HUDEP-2 (cell line): ENCODE data around the gene EBF3.

Experiments
- DNase-seq, 76 experiments: peaks; one replicate each; lab custom pipeline; 2025; ENCODE audit not compliant: unreplicated experiment in 76 of 76; lab: John Stamatoyannopoulos, UW

Gene EBF3

DNA sequence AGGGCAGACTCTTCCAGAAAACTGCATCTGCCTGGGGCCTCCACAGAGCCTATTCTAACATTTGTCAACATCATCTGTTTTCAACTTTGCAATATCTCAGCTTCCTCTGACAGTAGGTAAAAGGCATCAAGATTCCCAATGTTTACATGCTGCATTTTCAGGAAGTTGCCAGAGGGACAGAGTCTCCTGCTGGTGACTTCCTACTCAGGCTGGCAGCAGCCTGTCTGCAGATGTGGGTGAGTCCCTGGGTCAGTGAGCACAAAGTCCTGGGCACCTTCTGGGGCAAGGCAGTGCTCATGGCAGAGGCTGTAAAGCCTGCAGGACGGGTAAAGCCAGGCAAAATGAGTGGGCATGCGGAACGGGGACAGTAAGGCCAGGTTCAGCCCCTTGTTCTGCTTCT lies 69.4 kb downstream of the EBF3 start:
- DNase-seq, result no peak

DNA sequence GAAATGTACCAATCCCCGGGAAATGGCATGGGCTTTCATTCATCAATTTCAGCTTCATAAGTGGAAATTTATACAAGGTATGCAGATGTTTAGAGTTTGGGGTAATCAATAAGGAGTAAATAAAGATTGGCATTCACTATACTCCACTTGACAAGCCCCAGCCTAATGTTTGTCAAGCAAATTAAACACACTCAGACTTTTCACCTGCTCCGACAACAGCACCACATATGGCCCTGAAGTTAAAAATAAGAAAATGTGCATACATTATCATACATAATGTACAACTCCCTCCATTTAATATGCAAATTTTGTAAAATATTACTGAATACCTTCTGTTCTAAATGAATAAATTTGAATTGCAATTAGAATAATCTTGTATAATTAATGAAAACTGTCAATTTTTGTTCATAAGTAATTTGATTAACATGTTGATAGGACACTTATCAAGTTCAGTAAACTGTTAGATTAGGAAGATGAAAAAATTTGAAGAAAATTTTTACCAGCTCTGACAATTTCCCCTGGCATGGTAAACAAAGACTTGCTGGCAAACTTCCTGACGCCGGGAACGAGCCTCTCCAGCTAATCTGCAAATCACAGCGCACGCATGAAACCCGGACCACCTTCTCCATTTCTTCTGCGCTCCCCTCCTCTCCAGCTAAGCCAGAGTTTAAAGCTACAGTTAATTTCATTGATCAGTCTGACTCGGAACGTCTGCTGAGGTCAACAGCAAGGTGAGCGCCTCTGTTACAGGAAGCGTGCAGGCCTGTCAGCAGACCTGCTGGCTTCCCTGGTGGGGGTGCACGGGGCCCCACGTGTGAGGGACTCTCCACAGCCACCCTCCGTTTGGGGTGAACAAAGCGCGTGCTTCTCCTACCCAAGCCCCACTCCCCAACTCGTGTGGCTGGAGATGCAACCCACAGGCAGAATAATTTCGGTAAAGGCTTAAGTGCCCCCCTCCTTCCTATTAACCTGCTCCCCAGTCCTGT lies 70.7 kb downstream of the EBF3 start:
- no peak for DNase-seq

DNA sequence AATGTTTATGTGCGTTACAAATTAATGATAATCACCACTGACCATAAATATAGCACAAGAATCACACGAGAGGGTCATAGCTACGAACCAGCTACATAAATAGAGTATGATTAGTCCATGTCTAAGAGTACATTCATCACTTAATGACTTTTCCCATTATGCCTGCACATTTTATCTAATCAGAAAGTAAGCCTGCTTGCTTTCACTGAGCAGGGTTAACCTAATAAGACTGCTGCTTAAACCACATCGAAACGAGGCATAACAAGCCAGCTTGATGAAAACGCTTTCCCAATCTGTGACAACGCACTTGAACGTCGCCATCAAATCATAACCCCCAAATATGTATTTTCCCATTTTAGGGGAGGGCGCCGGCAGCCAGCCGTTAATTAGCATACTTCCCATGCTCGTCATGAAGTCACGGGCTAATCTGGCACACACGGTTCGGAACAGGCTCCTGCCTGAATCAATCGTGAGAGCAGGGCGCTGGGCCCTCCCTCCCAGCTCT lies 71.5 kb downstream of the EBF3 start:
- DNase-seq, result no peak

DNA sequence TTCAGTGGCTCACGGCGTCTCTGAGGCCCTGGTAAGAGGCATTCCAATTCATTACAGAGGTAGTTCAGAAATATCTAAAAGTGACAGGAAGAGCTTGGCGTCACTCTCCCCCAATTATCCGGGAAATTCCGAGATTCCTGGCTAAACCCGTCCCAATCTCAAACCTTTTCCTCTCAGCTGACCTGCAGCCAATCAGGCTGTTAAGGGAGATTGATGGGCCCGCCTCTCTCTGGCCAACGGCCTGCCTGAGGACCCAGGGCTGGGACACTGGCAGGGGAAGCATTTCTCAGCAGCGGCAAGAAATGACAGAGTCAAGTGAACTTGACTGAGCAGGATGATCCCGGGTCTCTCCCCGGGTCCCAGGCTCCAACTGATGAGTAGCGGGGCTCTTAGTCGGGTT lies 72.3 kb downstream of the EBF3 start:
- no peak for DNase-seq

DNA sequence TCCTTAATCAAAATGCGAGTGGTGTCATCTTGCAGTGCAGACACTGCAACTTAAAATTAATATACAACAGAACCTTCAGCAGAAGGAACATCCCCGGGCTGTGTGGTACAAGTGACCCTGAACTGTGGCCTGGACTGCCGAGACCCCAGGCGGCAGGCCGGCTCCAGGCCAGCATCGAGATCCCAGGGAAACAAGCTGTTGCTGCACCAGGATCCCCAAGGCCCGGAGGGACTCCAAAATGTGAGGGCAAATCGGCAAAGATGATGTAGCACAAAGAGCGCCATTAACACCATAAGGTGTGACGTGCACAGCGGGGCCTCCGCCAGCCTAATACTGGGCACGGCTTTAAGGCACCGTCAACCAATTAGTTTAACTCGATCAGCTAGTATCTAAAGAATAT lies 73.9 kb downstream of the EBF3 start:
- no peak for DNase-seq

DNA sequence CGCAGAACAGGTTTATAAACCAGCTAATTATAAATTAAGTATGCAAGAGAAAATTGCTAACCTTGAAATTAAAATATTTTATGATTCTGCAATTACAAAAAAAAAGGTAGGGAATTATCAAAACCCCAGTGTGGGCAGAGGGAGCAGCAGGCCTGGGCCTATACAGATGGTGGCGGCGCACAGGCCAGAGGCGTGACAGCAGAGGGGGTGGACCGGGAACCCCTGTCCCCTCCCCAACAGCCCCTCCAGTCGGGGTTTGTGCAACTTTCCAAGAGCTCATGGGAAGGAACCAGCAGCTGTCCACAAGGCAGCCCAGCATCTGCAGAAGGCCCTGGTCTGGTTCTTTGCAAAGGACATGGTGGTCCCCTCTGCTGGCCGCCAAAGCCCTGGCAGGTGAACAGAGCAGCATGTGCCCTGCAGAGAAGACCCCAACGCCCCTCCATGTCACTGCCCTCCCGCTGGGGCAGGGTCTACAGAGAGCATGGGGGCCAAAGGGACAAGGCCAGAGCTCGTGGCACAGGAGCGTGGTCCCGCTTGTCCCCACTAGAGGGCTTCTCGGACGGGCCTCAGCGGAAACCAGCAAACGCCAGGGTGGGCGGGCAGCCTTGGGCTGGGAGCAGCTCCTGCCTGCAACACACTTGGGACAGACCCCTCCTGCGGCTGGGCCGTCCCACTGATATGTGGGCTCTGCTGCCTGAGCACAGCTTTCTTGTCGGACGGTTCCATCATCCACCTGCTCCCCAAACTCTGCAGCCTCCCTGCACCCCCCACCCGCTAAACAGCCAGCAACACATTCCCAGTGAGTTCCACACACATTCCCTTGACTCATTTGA lies 75.1 kb downstream of the EBF3 start:
- DNase-seq, result peak in 30 of 76 experiments; percentile 1 to 41 (median 13)

DNA sequence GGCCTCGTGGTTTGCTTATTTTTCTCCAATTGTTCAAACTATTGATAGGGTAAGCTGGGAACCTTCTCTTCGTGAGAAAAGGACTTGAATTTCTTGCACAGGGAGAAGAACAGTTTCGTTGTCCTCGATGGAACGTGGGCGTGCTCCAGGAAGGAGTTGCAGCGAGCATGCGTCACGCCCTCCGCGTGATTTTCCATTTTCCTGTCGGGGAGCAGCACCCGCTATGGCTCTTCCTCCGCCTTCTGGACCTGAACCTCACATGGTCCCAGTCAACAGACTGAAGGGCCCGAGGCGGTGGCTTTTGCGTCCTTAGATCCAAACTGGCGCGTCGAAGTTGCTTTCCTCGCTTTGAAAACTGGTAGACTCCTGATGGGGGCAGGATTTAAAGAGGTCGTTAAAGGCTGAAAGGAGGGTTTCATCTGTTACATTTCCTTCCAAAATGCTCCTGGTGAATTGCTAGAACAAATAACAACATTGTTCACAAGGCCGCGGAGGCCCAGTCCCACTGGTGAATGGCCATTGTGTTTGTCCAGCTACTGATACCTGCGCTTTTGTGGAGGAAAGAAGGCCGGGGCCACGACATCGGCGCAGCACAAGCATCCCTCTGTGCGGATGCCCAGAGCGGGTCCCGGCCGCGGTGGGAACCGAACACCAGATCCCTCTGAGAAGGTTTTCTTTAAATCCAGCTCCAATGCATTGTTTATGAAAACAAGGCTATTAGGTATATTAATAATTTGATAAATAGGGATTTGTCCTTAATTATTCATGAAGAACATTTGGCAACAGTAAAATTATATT lies 75.9 kb downstream of the EBF3 start:
- no peak for DNase-seq

DNA sequence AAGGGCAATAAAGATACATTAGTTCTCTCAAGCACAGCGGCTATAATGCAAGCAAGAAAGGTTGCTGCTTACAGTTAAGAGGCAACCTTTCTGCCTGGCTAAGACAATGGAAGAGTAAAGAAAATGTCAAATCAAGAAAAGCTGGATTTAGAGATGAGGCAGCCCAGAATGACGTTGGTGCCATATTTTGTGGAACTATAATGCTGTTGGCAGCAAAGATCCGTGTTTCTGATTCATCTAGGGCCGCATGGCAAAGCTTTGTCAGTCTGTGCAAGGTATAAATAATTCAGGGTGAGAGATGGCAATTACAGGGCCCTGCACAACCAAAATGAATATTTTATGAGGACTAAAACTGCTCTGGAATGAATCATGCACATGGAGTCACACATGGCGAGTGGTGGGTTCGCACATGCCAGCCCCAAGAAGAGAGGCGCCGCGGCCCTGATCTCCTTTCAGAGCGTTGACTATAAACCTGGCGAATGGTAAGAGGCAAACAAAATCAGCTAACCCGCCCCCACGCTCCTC lies 76.6 kb downstream of the EBF3 start:
- DNase-seq, result no peak

DNA sequence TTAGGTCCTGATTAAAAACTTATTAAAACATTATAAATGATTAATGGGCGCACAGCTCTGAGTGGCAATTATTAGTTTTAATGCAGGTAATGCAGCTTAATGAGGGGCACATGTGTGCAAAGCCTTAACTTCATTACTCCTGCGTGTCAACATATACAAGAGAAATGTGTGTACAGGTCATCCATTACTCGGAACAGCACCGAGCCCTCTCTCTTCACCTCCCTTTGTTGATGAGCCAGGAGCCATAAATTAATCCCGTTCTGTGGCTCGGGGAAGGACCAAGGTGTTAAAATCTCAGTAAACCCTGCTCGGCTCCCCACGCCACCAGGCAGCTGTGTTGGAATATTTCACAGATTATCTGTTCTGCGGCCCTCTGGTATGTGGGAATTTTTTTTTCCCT lies 77.8 kb downstream of the EBF3 start:
- DNase-seq, result no peak

DNA sequence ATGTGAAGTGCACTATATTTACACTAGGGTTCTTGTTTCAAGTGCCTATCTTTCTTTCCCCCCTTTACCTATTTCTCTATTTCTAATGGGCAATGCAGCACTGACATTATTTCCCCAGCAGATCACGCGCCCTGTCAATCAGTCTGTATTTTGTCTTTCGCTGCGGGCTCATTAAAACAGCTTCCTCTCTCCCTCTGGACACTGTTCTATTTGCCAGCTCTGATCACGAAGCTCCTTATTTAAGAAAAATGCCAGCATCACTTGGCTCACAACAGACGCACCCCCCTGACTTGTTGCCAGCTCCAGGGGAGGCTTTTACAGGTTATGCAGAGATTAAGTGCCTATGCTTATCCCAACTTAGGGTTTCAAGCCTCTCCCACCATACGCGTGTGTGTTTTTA lies 78.5 kb downstream of the EBF3 start:
- DNase-seq, result no peak

DNA sequence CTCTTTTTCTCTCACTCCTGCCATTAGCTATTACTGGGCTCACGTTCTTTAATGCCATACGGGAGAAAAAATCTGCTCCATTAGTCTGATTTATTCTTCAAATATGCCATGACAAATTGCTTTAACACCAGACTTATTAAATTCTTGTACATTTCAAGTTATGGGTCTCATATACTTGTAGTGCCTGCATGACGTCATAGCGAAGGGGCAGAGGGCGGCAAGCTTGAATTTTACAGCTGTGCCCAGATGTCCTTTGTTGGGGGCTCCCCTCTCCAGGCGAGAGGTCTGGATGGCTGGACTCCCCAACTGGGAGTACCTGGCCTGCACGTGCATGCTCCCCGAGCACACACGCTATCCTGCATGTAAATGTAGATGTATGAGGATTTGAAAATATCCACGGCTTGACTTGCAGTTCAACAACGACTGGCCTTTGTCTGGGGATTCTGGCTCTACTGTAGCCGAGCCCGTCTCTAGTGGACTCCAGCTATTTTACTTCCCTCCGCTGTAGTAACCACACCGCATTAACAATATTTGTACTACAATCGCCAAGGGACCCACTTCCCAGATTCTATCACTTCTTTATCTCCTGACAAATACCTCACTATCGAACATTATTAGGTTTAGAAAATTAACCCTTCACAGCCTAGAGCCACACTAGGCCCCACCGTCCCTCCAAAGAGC lies 79.5 kb downstream of the EBF3 start:
- no peak for DNase-seq

DNA sequence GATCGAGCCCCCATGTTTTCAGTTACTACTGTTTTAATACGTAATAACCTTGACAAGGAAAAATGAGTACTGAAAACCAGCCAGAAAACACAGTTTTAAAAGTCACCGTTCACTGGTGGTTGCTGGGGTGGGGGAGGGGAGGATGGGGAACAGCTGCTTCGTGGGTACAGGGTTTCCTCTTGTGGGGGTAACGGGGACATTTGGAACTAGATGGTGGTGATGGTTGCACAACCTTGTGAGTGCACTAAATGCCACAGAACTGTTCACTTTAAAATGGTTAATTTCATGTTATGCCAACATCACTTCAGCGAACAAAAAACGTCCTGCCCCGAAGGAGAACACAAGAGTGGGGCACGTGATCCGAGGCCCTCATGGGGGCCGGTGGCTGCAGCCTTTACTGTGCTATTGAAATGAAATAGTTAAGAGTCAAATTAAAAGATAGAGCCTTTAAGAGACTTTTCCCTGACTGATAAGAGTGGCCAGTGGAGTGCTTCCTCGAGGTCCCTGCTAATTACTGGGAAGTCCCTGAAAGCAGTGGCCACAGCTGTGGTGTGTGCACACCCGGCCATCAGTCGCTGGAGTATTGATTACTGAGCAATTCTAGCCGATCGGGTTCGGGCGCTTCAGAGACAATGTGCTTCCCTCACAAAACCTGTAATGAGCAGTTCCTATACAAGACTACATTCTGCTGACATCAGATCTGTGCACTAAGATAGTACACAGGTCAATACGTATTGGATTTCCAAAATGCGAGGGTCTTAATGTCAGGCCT lies 80.3 kb downstream of the EBF3 start:
- DNase-seq, result no peak

DNA sequence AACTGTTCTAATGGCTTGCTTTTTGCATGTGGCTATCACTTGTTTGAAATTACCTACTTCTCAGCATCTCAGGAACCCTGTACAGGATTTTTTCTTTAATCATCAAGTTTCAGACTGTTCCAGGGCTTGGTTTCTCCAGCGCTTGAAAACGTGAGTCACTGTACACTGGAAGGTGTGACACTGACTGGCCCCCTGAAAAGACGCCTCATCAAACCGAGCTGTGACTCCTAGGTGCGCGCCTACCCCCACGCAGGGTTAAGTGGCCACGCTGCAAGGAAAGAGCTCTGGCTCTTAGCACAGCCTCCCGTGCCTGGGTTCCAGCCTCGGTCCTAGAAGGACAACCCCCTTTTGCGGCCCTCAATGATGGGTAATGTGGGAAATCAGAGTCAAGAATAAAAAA lies 81.0 kb downstream of the EBF3 start:
- DNase-seq, result no peak

DNA sequence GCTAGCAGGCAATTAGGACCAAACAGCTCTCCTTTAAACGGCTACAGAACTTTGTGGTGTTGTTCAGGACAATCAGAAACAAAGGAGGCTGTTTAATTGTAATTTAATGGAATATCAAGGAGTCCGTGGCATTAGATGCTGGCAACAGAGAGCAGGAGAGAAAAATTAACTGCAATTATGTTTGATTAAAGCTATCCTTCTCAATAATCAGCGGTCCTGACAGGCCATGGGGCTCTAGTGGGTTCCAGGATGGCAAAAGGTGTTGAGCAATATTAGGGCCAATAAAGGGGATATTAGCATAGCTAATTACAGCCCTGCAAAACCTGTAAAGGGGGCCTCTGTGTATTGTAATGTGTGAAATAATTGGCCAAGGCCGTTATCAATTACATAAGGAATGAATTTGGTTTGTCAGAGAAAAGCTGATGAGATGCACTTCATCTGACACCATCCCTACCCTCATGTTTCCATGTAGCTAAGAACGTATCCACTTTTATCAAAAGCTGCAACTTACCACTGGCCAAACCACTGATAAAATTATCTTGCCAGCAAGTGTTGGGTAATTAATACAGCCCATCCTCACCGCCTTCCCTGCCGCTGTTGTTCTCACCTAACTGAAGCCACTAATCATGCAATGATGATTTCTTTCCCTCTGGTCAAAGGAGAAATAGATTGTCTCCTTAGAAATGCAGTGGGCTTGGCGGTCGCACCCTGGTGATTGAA lies 81.6 kb downstream of the EBF3 start:
- no peak for DNase-seq

DNA sequence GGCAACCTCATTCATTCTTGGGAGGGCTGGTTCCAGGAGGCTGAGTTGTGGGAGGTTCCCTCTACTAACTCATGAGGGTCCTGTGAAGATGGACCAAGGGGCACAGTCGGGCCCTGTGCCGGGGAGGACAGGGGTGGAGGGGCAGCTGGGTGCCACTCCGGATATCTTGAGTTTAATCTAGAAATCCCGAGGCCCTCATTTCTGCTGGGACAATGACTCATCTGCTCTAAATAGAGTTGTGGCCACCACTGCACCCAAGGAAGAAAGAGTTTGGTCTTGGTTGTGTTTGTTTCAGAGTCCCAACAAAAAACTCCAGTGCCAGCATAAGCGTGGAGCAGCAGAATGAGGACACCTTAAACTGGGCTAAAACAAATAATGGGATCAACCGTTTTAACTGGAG lies 82.4 kb downstream of the EBF3 start:
- no peak for DNase-seq

DNA sequence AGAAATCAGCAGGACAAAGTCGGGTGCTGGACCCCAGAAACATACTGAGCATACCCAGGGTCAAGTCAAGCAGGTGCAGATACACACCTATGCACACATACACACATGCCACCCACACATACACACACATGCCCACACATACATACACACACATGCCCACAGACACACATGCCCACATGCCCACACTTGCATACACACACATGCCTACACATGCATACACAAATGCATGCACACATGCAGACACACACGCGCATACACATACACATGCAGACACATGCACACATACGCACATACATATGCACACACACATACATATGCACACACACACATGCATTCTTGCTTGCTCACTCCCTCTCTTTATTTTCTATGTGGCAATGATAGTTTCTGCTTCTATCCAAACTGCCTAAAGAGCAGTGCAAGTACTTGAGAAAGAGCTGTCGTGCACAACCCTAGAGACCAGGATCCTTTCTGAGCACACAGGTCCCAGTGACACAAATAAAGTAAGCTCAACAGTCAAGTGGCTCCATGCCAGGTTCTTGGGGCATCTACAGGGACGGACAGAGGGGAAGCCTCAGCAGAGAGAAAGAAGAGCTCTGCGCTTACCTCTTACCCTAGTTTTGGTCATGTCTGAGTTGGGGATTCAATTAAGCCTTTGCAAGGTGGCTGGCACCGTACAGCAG lies 83.7 kb downstream of the EBF3 start:
- DNase-seq, result no peak

DNA sequence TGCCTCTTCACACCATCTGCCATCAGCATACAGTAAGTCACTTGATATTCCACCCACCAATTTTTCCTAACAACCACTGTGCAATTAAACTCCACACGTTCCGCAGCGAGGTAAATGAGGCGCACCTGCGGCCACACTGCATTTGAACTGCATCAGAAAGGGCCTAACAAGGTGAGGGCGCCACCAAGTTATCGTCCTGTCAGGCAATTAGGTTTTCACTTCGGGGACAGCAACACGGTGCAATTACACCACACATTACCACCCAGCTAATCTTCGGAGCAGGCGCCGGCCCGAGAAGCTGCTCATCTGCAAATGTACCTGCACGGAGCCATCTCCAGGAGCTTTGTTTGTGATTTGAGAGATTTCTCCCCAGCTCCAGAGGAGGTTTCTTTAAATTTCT lies 84.4 kb downstream of the EBF3 start:
- DNase-seq, result no peak

DNA sequence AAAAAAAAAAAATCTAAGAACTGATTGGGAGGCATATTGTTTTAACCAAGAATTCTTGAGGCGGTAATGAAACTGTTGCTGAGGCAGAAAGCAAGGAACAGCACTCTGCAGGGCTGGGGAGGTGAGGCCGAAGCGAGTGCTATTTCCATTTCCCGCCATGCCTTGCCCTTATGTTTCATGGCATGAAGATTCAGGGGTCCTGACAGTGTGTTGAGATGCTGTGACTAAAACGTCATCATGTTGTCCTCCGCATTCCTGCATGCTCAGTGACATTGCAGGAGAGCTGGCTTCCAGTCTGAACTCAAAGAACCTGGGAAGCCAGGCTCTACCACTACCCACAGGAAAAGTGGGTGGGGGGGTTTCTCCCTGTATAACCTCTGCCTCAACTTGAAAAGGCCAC lies 85.2 kb downstream of the EBF3 start:
- no peak for DNase-seq
